ENCODE measurements around the gene FOXF1.

FOXF1 gene

GRCh38 chr16:86476956-86477534, 33.3 kb upstream of the FOXF1 start:
- Histone ChIP-seq H3K4me1 (ENCODE audit: control insufficient read depth, insufficient read depth, low read length, unreplicated experiment) (no peaks in the 10 kb centered on the region), H3K79me2 (ENCODE audit: control insufficient read depth, insufficient read depth, low read length, unreplicated experiment) (no peaks in the 10 kb centered on the region), H3K27me3 (ENCODE audit: insufficient read depth, low read length) (peaks cover 86% of the 10 kb centered on the region), H3K36me3 (ENCODE audit: insufficient read depth, low read length) (no peaks in the 10 kb centered on the region), H3K4me3 (ENCODE audit: low read depth, low read length) (no peak overlapping the region), H3K27ac (ENCODE audit: low read depth, low read length) (no peak overlapping the region), H2AFZ (ENCODE audit: low read length, unreplicated experiment) (no peak overlapping the region)

- no peak overlapping the region for H3K4me3 ChIP-seq (ENCODE audit: low read depth, low read length)
- no peak overlapping the region for H2AFZ ChIP-seq (ENCODE audit: low read length, unreplicated experiment)
- no peaks in the 10 kb centered on the region for H3K79me2 ChIP-seq (ENCODE audit: control insufficient read depth, insufficient read depth, low read length, unreplicated experiment)
- peaks cover 84% of the 10 kb centered on the region for H3K27me3 ChIP-seq (ENCODE audit: insufficient read depth, low read length)
- no peaks in the 10 kb centered on the region for H3K36me3 ChIP-seq (ENCODE audit: insufficient read depth, low read length)
- H3K4me1 ChIP-seq (ENCODE audit: control insufficient read depth, insufficient read depth, low read length, unreplicated experiment) = no peaks in the 10 kb centered on the region
- H3K27ac ChIP-seq (ENCODE audit: low read depth, low read length) = no peak overlapping the region
Observed at GRCh38 chr16:86477642-86478041, 32.7 kb upstream of the FOXF1 start.

- H3K27me3 ChIP-seq (ENCODE audit: insufficient read depth, low read length) = peaks cover 89% of the 10 kb centered on the region
- no peak overlapping the region for H3K27ac ChIP-seq (ENCODE audit: low read depth, low read length)
- H2AFZ ChIP-seq (ENCODE audit: low read length, unreplicated experiment) = no peak overlapping the region
- H3K79me2 ChIP-seq (ENCODE audit: control insufficient read depth, insufficient read depth, low read length, unreplicated experiment) = no peaks in the 10 kb centered on the region
- H3K4me3 ChIP-seq (ENCODE audit: low read depth, low read length) = no peak overlapping the region
- no peaks in the 10 kb centered on the region for H3K36me3 ChIP-seq (ENCODE audit: insufficient read depth, low read length)
- H3K4me1 ChIP-seq (ENCODE audit: control insufficient read depth, insufficient read depth, low read length, unreplicated experiment) = no peaks in the 10 kb centered on the region
Observed at GRCh38 chr16:86478779-86479178, 31.5 kb upstream of the FOXF1 start.

GRCh38 chr16:86479419-86479818, 30.9 kb upstream of the FOXF1 start:
- H3K27ac ChIP-seq (ENCODE audit: low read depth, low read length) = no peak overlapping the region
- peaks cover 90% of the 10 kb centered on the region for H3K27me3 ChIP-seq (ENCODE audit: insufficient read depth, low read length)
- no peaks in the 10 kb centered on the region for H3K36me3 ChIP-seq (ENCODE audit: insufficient read depth, low read length)
- no peaks in the 10 kb centered on the region for H3K4me1 ChIP-seq (ENCODE audit: control insufficient read depth, insufficient read depth, low read length, unreplicated experiment)
- H2AFZ ChIP-seq (ENCODE audit: low read length, unreplicated experiment) = no peak overlapping the region
- H3K79me2 ChIP-seq (ENCODE audit: control insufficient read depth, insufficient read depth, low read length, unreplicated experiment) = no peaks in the 10 kb centered on the region
- no peak overlapping the region for H3K4me3 ChIP-seq (ENCODE audit: low read depth, low read length)

GRCh38 chr16:86480444-86480843, 29.9 kb upstream of the FOXF1 start:
- no peaks in the 10 kb centered on the region for H3K36me3 ChIP-seq (ENCODE audit: insufficient read depth, low read length)

GRCh38 chr16:86481607-86482006, 28.7 kb upstream of the FOXF1 start:
- Histone ChIP-seq H3K79me2 (ENCODE audit: control insufficient read depth, insufficient read depth, low read length, unreplicated experiment) (no peaks in the 10 kb centered on the region), H3K27ac (ENCODE audit: low read depth, low read length) (no peak overlapping the region), H3K27me3 (ENCODE audit: insufficient read depth, low read length) (peaks cover 94% of the 10 kb centered on the region), H3K4me3 (ENCODE audit: low read depth, low read length) (no peak overlapping the region), H3K36me3 (ENCODE audit: insufficient read depth, low read length) (no peaks in the 10 kb centered on the region), H3K4me1 (ENCODE audit: control insufficient read depth, insufficient read depth, low read length, unreplicated experiment) (no peaks in the 10 kb centered on the region), H2AFZ (ENCODE audit: low read length, unreplicated experiment) (no peak overlapping the region)

More at GRCh38 chr16:86480444-86480843, 29.9 kb upstream of the FOXF1 start:
- no peaks in the 10 kb centered on the region for H3K4me1 ChIP-seq (ENCODE audit: control insufficient read depth, insufficient read depth, low read length, unreplicated experiment)
- H3K27me3 ChIP-seq (ENCODE audit: insufficient read depth, low read length) = peaks cover 94% of the 10 kb centered on the region
- H2AFZ ChIP-seq (ENCODE audit: low read length, unreplicated experiment) = no peak overlapping the region
- H3K27ac ChIP-seq (ENCODE audit: low read depth, low read length) = no peak overlapping the region
- H3K4me3 ChIP-seq (ENCODE audit: low read depth, low read length) = no peak overlapping the region
- no peaks in the 10 kb centered on the region for H3K79me2 ChIP-seq (ENCODE audit: control insufficient read depth, insufficient read depth, low read length, unreplicated experiment)

- Histone ChIP-seq H3K27me3 (ENCODE audit: insufficient read depth, low read length) (peaks cover 95% of the 10 kb centered on the region), H3K79me2 (ENCODE audit: control insufficient read depth, insufficient read depth, low read length, unreplicated experiment) (no peaks in the 10 kb centered on the region), H3K4me1 (ENCODE audit: control insufficient read depth, insufficient read depth, low read length, unreplicated experiment) (no peaks in the 10 kb centered on the region), H2AFZ (ENCODE audit: low read length, unreplicated experiment) (no peak overlapping the region), H3K27ac (ENCODE audit: low read depth, low read length) (no peak overlapping the region), H3K4me3 (ENCODE audit: low read depth, low read length) (no peak overlapping the region), H3K36me3 (ENCODE audit: insufficient read depth, low read length) (no peaks in the 10 kb centered on the region)
Observed at GRCh38 chr16:86484240-86484639, 26.1 kb upstream of the FOXF1 start.

GRCh38 chr16:86485746-86486145, 24.6 kb upstream of the FOXF1 start:
- H3K4me3 ChIP-seq (ENCODE audit: low read depth, low read length) = no peak overlapping the region
- H3K27me3 ChIP-seq (ENCODE audit: insufficient read depth, low read length) = peaks cover 96% of the 10 kb centered on the region
- no peak overlapping the region for H2AFZ ChIP-seq (ENCODE audit: low read length, unreplicated experiment)
- H3K27ac ChIP-seq (ENCODE audit: low read depth, low read length) = no peak overlapping the region
- no peaks in the 10 kb centered on the region for H3K4me1 ChIP-seq (ENCODE audit: control insufficient read depth, insufficient read depth, low read length, unreplicated experiment)
- H3K79me2 ChIP-seq (ENCODE audit: control insufficient read depth, insufficient read depth, low read length, unreplicated experiment) = no peaks in the 10 kb centered on the region
- H3K36me3 ChIP-seq (ENCODE audit: insufficient read depth, low read length) = no peaks in the 10 kb centered on the region

GRCh38 chr16:86490859-86491639, 19.3 kb upstream of the FOXF1 start:
- Histone ChIP-seq H3K27ac (ENCODE audit: low read depth, low read length) (no peak overlapping the region), H2AFZ (ENCODE audit: low read length, unreplicated experiment) (no peak overlapping the region), H3K27me3 (ENCODE audit: insufficient read depth, low read length) (peaks cover 99% of the 10 kb centered on the region), H3K79me2 (ENCODE audit: control insufficient read depth, insufficient read depth, low read length, unreplicated experiment) (no peaks in the 10 kb centered on the region), H3K4me3 (ENCODE audit: low read depth, low read length) (no peak overlapping the region), H3K4me1 (ENCODE audit: control insufficient read depth, insufficient read depth, low read length, unreplicated experiment) (no peaks in the 10 kb centered on the region), H3K36me3 (ENCODE audit: insufficient read depth, low read length) (no peaks in the 10 kb centered on the region)

GRCh38 chr16:86491640-86492023, 18.7 kb upstream of the FOXF1 start:
- no peaks in the 10 kb centered on the region for H3K79me2 ChIP-seq (ENCODE audit: control insufficient read depth, insufficient read depth, low read length, unreplicated experiment)
- H2AFZ ChIP-seq (ENCODE audit: low read length, unreplicated experiment) = no peak overlapping the region
- H3K4me3 ChIP-seq (ENCODE audit: low read depth, low read length) = no peak overlapping the region
- no peak overlapping the region for H3K27ac ChIP-seq (ENCODE audit: low read depth, low read length)
- H3K27me3 ChIP-seq (ENCODE audit: insufficient read depth, low read length) = peaks cover 99% of the 10 kb centered on the region
- no peaks in the 10 kb centered on the region for H3K36me3 ChIP-seq (ENCODE audit: insufficient read depth, low read length)
- no peaks in the 10 kb centered on the region for H3K4me1 ChIP-seq (ENCODE audit: control insufficient read depth, insufficient read depth, low read length, unreplicated experiment)

All from ACC112 (cell line).